ENCODE measurements around the gene CDC42BPB.
"Not testable (repeated sequence)": the region's sequence is repeated elsewhere in the genome, so short reads cannot be mapped to it uniquely, and the experiment has no call there.

CDC42BPB gene

DNA sequence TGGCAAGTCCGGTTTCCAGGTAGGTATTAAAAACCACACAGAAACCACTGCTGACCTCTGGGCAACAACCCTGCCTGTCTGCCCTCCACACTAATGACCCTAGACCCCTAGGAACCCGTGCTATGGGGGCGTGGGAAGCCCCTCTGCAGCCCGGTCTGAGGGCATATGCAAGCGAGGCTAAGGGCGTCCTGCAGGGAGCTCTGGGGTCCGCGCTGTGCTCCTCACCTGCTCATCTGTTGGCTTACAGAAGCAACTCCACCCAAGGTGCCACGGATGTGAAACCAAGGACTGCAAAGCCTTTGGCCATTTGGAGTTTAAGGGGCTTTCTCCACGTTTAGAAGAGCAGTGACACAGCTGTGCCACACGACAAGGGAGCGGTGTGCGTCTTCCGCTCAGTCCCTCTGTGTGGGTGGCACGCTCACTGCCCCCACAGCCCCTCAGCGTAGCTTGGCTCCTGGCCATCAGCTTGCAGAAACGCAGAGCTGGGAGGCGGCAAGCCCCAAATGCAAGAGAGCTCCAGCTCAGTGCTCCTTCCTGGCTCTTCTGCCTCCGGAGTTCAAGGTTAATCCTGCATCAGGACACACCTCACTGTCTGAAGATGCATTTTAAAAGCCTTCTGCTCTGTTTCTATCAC, 116.5 kb downstream of the CDC42BPB start:
- no peak for DNase-seq

DNA sequence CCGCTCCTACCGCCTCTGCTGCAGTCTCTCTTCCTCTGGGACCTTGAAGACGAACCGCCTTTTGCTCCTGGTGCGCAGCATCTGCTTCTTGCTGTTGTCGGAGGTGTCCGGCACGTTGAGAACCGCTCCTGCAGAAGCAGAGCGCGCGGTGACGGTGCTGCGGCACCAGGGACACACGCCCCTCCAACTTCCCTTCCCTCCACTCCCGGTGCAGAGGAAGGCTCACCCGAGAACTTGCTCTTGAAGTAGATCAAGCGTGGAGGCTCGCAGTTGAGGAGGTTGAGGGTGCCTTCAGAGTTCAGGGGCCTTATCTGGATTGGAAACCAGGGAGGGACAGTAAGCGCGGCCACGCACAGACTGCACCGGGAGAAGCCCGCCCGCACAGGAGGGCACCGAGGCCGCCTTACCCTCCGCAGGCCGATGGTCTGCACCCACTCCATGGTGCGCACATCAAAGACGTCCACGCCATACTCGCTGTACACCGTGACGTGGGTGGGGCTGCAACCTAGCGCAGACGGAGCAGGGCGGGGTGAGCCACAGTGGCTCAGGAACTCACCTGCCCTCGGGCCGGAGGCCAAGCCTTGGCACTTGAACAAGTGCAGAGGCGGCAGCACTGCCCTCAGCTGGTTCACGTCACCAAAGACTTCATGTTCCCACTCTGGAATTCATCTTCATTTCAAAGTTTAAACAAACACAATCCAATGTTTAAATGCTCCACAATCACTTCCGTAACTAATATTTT, 117.4 kb downstream of the CDC42BPB start:
- no peak for DNase-seq

GRCh38 chr14:102939329-102939728, 118.0 kb downstream of the CDC42BPB start:
- no peak for DNase-seq

DNA sequence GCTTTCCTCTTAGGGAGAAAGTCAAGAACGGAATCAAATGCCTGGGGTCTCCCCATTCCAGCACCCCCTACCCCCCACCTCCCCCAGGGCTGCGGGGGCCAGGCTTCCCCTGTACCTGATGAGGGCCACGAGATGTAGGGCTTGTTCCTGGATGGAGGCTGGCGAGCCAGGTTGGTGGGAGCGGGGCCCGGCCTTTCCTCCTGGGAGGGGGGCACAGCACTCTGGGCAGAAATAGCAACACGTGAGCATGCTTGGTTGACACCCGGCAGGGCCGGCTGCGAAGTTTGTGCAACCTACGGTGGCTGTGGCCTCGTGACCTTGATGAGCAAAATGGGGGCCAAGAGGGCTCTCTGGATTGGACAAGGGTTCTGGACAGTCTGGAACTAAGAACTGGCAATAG, 119.2 kb downstream of the CDC42BPB start:
- DNase-seq, result no peak

- DNase-seq, result no peak
Measured at GRCh38 chr14:102937331-102938175, 119.8 kb downstream of the CDC42BPB start.

GRCh38 chr14:102935756-102936155, 121.6 kb downstream of the CDC42BPB start:
- no peak for DNase-seq

DNA sequence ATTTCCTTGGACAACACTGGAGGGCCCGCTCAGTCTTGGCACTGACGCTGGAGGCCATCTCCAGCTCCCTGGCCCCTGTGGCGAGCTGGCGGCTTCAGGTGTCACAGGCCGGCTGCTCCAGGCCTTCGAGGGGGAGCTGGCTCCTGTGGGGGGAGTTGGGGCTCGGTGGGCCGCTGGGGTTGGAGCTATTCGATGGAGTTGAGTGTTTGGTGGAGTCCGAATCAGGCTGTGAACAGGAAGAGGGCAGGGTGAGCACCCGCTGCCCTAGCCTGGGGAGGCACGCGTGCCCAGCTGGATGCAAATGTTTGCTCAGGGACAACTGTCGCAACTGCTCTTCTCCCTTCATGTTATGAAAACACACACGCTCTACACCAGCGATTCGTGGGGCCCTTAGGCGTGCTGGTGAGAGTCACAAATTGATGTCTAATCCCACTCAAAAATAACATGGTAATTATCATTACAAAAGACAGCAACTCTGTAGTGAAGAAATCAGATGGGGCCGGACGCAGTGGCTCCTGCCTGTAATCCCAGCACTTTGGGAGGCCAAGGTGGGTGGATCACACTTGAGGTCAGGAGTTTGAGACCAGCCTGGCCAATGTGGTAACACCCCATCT, 123.6 kb downstream of the CDC42BPB start:
- no peak for DNase-seq

DNA sequence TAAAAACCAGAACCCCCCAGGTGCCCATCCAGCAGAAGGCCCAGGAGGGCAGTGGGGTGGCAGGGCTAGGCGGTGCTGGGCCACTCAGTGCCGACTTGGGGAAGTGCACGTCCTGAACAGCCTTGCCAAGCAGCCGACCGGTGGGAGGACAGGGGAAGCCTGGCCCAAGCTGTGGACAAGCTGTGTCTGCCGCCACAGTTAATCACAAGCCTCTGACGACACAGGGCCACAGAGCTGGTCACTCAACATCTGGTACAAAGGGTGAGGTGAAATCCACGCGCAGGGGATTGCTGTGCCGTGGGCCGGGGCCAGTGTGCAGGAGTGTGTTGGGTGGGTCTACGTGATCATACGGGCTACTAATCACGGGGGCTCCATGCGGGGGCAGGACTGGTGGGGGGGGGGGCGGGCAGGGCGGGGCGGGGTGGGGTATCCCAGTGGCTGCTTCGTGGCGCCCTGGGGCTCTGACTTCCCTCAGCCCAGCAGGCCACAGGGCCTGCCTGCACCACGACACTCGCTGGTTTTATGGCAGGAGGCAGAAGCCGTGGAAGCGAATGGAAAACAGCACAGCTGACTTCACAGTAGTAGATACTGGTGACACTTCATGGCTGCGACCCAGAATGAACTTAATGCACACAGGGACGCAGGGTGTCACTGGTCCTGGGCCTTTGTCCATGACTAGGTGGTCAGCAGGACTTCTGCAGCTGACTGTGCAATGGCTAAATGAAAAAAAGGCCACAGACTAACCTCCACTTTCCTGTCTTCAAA, 124.7 kb downstream of the CDC42BPB start:
- no peak for DNase-seq

DNA sequence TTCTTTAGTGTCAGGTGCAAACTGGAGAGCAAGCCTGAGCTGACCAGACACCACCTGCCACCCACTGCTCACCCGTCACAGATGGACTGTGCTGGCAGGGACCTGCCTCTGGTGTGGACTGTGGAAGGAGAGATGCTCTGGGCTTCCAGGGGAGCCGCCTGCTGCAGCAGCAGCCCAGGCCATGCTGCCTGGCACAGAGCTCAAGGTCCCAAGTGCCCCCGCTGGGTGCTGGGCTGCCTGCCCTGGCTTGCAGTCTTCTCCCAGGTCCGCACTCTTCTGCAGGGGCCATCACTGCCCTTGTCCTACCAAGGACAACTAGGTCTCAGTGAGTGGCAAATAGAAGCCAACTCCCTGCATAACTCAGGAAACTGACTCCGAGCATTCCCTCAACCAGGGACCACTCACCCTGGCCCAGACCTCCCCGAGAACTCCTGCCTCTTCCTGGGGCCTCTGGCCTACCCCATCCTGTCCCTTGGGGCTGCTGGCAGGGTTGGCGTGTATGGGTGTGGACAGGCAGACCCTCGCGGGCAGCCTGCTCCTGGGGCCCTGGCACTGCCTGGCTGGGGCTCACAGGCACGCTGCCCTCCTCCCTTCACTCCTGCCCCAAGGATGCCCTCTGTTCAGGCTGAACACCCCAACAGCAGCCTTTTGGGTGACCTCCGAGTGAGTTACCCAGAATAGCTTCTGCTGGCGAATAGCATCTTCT, 125.6 kb downstream of the CDC42BPB start:
- DNase-seq, result no peak

DNA sequence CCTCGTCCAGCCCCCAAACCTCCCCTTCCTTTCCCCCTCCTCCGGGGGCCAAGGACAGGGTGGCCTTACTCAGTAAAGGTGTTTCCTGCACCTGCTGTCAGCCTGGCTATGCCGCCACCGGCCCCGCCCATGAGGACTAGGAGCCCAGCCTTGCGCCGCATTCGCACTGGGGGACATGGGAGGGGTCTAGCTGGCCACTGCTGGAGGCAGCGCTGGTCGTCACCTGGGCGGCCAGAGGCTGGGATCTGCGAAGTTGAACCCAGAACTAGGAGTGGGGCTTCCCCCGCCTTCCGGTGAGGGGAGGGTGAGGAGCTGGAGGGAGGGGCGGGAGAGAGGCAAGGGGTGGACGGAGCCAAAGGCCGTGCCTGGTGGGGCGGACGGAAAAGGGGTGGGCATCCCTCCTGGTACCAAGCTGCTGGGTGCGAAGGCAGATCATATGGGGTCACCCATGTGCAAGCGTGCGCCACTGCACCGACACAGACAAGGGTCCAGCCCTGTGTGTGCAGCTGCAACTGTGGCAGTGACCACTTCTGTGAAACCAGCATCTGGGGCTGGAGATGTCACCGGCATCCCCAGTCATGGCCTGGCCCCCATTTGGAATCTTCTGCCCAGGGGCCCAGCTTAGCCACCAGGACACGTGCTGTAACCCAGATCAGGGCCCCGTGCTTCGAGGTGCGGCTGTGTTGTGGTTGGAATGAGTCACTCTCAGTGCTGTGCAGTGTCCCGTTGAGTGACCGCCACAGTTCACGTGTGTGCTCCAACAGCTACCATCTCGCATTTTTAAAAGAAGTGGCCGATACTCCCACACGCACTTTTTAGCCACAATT, 126.4 kb downstream of the CDC42BPB start:
- DNase-seq, result no peak

- DNase-seq, result no peak
Measured at GRCh38 chr14:102930138-102930752, 127.1 kb downstream of the CDC42BPB start.

GRCh38 chr14:102929241-102930137, 127.9 kb downstream of the CDC42BPB start:
- DNase-seq, result no peak

DNA sequence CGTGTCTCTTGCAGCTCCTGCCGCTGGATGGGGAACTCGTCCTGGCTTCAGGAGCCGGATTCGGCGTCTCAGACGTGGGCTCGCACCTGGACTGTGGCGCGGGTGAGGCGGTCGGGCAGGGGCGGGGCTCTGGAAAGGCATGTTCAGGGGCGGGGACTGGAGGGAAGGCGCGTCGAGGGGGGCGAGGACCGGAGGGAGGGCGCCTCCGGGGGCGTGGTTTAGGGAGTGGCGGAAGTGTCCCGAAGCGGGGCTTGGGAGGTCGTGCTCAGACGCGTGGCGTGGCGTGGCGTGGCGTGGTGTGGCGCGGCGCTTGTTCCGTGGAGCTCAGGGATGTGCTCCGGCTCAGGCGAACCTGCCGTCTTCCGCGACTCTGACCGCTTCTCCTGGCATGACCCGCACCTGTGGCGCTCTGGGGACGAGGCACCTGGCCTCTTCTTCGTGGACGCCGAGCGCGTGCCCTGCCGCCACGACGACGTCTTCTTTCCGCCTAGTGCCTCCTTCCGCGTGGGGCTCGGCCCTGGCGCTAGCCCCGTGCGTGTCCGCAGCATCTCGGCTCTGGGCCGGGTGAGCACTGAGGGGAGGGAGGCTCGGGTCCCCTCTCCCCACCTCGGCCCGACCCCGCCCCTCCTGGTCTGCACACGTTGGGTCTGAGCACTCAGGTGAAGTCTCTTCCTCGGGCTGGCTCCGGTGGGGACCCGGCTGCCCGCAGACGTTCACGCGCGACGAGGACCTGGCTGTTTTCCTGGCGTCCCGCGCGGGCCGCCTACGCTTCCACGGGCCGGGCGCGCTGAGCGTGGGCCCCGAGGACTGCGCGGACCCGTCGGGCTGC, 128.7 kb downstream of the CDC42BPB start:
- peak; percentile 59 for DNase-seq

DNA sequence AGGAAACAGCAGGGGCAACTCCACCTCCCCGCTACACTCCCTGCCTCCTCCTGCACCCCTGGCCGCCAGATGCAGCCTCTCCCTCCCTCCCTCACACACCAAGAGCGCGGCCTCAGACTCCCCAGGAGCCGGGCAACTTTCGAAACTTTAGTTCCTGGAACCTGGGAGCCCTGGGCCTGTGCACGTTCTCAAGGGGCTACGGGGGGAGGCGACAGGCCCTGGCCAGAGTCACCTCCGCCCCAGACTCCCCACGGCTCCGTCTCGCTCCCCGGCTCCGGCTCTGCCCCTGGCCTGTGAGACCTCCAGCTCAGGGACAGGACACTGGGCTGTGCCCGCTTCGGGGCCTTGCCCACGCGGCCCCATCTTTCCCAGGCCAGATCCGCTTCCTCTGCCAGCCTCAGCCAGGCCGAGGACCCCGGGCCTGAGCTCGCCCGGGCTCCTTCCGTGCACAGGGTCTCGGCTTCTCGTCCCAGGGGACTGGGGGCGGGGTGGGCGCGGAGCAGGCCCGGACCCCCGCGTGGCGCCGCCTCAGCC, 129.4 kb downstream of the CDC42BPB start:
- no peak for DNase-seq

GRCh38 chr14:102927346-102927877, 129.9 kb downstream of the CDC42BPB start:
- no peak for DNase-seq

DNA sequence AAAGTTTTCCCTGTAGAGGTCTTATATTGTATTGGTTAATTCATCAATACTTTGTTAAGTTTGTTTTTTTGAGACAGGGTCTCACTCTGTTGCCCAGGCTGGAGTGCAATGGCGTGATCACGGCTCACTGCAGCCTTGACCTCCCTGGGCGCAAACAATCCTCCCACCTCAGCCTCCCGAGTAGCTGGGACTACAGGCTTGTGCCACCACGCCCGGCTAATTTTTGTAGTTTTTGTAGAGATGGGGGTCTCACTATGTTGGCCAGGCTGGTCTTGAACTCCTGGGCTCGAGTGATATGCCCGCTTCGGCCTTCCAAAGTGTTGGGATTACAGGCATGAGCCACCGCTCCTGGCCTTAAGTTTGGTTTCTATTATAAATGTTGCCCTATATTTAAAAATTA, 130.5 kb downstream of the CDC42BPB start:
- DNase-seq, result not testable (repeated sequence)

GRCh38 chr14:102926104-102926503, 131.2 kb downstream of the CDC42BPB start:
- no peak for DNase-seq

DNA sequence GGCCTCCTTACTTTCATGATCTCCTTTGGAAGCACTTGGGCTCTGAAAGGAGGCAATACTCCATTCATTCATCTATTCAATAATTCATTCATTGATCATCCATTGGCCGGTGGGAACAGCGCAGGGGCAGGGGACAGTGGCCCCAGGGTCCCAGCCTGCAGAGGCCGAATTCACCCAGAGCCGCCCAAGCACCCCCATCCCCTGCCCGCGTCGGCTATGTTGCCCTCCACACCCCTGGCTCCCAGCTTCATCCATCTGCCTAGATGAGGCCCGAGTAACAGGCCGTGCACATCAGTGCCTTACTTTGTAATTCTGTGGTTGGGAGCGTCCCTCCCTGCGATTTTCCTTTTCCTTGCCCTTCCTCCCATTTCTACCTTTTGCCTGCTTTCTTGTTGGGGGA, 131.7 kb downstream of the CDC42BPB start:
- DNase-seq, result no peak
